GM23338 (cell line): ENCODE results near the gene MT1HL1. TPM values are rescaled to one million over a fixed set of nuclear protein-coding genes. Genes with fewer than 3 reads are reported as not detected.

Experiments
- ATAC-seq: fragments of 200-7000 bp; cut with Tn5 transposase; 3 replicates; pipeline ENCODE4 v1.9.1; 2020
- DNase-seq: peaks from one replicate; pipeline ENCODE4 v3.0.0-alpha.2; 2015; ENCODE audit warnings: low spot score
- H2AFZ ChIP-seq: fragments of 200-600 bp; sonication (generic); 2 replicates; pipeline ENCODE4 v1.8.0; 2016; ENCODE audit warnings: antibody characterized with exemption, mild to moderate bottlenecking, moderate library complexity
- H3F3A ChIP-seq: fragments of 200-600 bp; sonication (generic); replicated peaks from 2 replicates; pipeline ENCODE4 v1.8.0; 2017; ENCODE audit warnings: antibody characterized with exemption, mixed run types, low read depth
- H3K27ac ChIP-seq: fragments of 200-600 bp; sonication (generic); 2 replicates; pipeline ENCODE4 v1.6.1; 2016; ENCODE audit warnings: low read depth
- H3K27me3 ChIP-seq: fragments of 200-600 bp; sonication (generic); 2 replicates; pipeline ENCODE4 v1.8.0; 2016; ENCODE audit warnings: mild to moderate bottlenecking, mixed run types, moderate library complexity; ENCODE audit not compliant: insufficient read depth
- H3K36me3 ChIP-seq: fragments of 200-600 bp; sonication (generic); 2 replicates; pipeline ENCODE4 v1.8.0; 2016; ENCODE audit warnings: mild to moderate bottlenecking; ENCODE audit not compliant: insufficient read depth
- H3K4me1 ChIP-seq: fragments of 200-600 bp; sonication (generic); 2 replicates; pipeline ENCODE4 v1.8.0; 2016; ENCODE audit warnings: mild to moderate bottlenecking, moderate library complexity; ENCODE audit not compliant: insufficient read depth
- H3K4me2 ChIP-seq: fragments of 200-600 bp; sonication (generic); 2 replicates; pipeline ENCODE4 v1.7.1; 2017; ENCODE audit warnings: mixed run types
- H3K4me3 ChIP-seq: fragments of 200-600 bp; sonication (generic); 2 replicates; pipeline ENCODE4 v1.6.1; 2016; ENCODE audit warnings: mixed run types
- H3K79me2 ChIP-seq: fragments of 200-600 bp; sonication (generic); replicated peaks from 2 replicates; pipeline ENCODE4 v1.8.0; 2017; ENCODE audit warnings: mild to moderate bottlenecking; ENCODE audit not compliant: insufficient read depth
- H3K9me2 ChIP-seq: fragments of 200-600 bp; sonication (generic); 2 replicates; pipeline ENCODE4 v1.8.0; 2017; ENCODE audit not compliant: insufficient read depth
- H4K20me1 ChIP-seq: fragments of 200-600 bp; sonication (generic); replicated peaks from 2 replicates; pipeline ENCODE4 v1.8.0; 2017; ENCODE audit warnings: mild to moderate bottlenecking; ENCODE audit not compliant: insufficient read depth
- H3K27ac Mint-ChIP-seq: 2 replicates; pipeline ENCODE4 v1.8.0; 2020; ENCODE audit warnings: inconsistent platforms, mild to moderate bottlenecking, moderate library complexity, mixed read lengths
- H3K27me3 Mint-ChIP-seq: 3 replicates; pipeline ENCODE4 v1.8.0; 2022; ENCODE audit warnings: low read depth, mild to moderate bottlenecking, moderate library complexity, mixed read lengths, inconsistent platforms; ENCODE audit not compliant: insufficient read depth, poor library complexity
- H3K36me3 Mint-ChIP-seq: 3 replicates; pipeline ENCODE4 v1.8.0; 2021; ENCODE audit warnings: low read depth, mild to moderate bottlenecking, inconsistent platforms, moderate library complexity, mixed read lengths
- H3K4me1 Mint-ChIP-seq: 3 replicates; pipeline ENCODE4 v1.8.0; 2020; ENCODE audit warnings: mild to moderate bottlenecking, inconsistent platforms, mixed read lengths
- H3K4me3 Mint-ChIP-seq: 3 replicates; pipeline ENCODE4 v1.8.0; 2021; ENCODE audit warnings: moderate library complexity, mild to moderate bottlenecking, inconsistent platforms, mixed read lengths
- H3K9me3 Mint-ChIP-seq: 3 replicates; pipeline ENCODE4 v1.8.0; 2020; ENCODE audit warnings: moderate library complexity, mild to moderate bottlenecking, inconsistent platforms, mixed read lengths
- CREB1 ChIP-seq: fragments of 250-450 bp; sonication (Bioruptor Pico); IDR thresholded peaks from 2 replicates; pipeline ENCODE4 v1.5.0; 2020; ENCODE audit warnings: low read depth, mild to moderate bottlenecking, moderate library complexity
- CTCF ChIP-seq, 2 experiments: fragments of 200-600 bp in 1 of 2; sonication (generic) in 1 of 2; conservative IDR thresholded peaks; 2 replicates each; pipeline versions ENCODE4 v1.5.1 to v1.6.1; 2016 to 2017; ENCODE audit warnings: antibody characterized with exemption in 2 of 2, low read depth in 2 of 2, mild to moderate bottlenecking in 2 of 2, moderate library complexity in 1 of 2
- EZH2phosphoT487 ChIP-seq: fragments of 200-600 bp; sonication (generic); IDR thresholded peaks from one replicate; pipeline ENCODE4 v1.8.1; 2018; ENCODE audit warnings: antibody characterized with exemption; ENCODE audit not compliant: unreplicated experiment
- JUNB ChIP-seq: IDR thresholded peaks from one replicate; pipeline ENCODE4 v1.6.1; 2016; ENCODE audit warnings: antibody characterized with exemption; ENCODE audit not compliant: unreplicated experiment
- NANOG ChIP-seq: IDR thresholded peaks from 2 replicates; pipeline ENCODE4 v1.6.1; 2016; ENCODE audit warnings: antibody characterized with exemption, borderline replicate concordance
- STAT1 ChIP-seq: IDR thresholded peaks from one replicate; pipeline ENCODE4 v1.6.1; 2016; ENCODE audit warnings: antibody characterized with exemption; ENCODE audit not compliant: unreplicated experiment
- ZNF114 ChIP-seq: fragments of 250-450 bp; sonication (Bioruptor Pico); IDR thresholded peaks from 2 replicates; pipeline ENCODE4 v1.5.0; 2020; ENCODE audit warnings: mild to moderate bottlenecking, moderate library complexity
- ZNF462 ChIP-seq: fragments of 250-450 bp; sonication (Bioruptor Pico); IDR thresholded peaks from 2 replicates; pipeline ENCODE4 v1.5.0; 2020; ENCODE audit warnings: mild to moderate bottlenecking, moderate library complexity
- polyA plus RNA-seq: library from polyadenylated mRNA; unstranded; fragments of >200 nt; fragmentation: Nextera tagmentation; extraction: Ambion mirVana; gene quantifications from 2 replicates; pipeline ENCODE4 v1.2.1, GENCODE V29; 2016
- total RNA-seq: library from RNA; depleted of rRNA; stranded (reverse); fragments of >200 nt; shearing (Covaris generic); gene quantifications from 2 replicates; pipeline ENCODE4 v1.2.3, GENCODE V29; 2014

The MT1HL1 gene
- total and polyA plus RNA-seq, 2 experiments from 2014 or later: not detected

- Histone ChIP-seq H3K79me2 (peaks cover 71% of the 10 kb centered on the region), H2AFZ (no peak overlapping the region), H3K36me3 (no peaks in the 10 kb centered on the region), H3K4me2 (peak overlapping the region; percentile 91), H3K27ac (peak overlapping the region; percentile 4; the same call in 1 of the 2 replicates), H4K20me1 (no peaks in the 10 kb centered on the region), H3K4me3 (peak overlapping the region; percentile 70), H3K27me3 (peaks cover 38% of the 10 kb centered on the region), H3K9me2 (peaks cover 8% of the 10 kb centered on the region; the same call in 1 of the 2 replicates), H3K4me1 (peaks cover 58% of the 10 kb centered on the region), H3F3A (peaks cover 5% of the 10 kb centered on the region; the same call in 1 of the 2 replicates)
- Mint-ChIP-seq H3K36me3 (peaks cover 5% of the 10 kb centered on the region; the same call in 1 of the 3 replicates), H3K4me1 (peaks cover 32% of the 10 kb centered on the region), H3K9me3 (no peaks in the 10 kb centered on the region; the same call in 1 of the 3 replicates), H3K27ac (no peak overlapping the region), H3K4me3 (peak overlapping the region; percentile 69), H3K27me3 (peaks cover 29% of the 10 kb centered on the region)
- peak; percentile 5; the same call in 1 of the 3 replicates for ATAC-seq
- peak; percentile 52 to 56 for TF ChIP-seq CTCF (conservative IDR thresholded peaks at IDR 0.05; ENCODE audit: low read depth in 2 of 2)
- 0 out of 2 replicates have a peak, but pooled peaks have one; percentile 17 for TF ChIP-seq CREB1 (CRISPR knock-in tag)
- TF ChIP-seq ZNF114 (CRISPR knock-in tag): no peak
- 0 out of 2 replicates have a peak, but pooled peaks have one; percentile 43 for TF ChIP-seq NANOG
- TF ChIP-seq STAT1: no peak
- no peak for TF ChIP-seq EZH2phosphoT487
- peak; percentile 85 for DNase-seq
These were observed 41.2 kb upstream of the MT1HL1 start for GRCh38 chr1:237045278-237046016.

- no peaks in the 10 kb centered on the region for H4K20me1 ChIP-seq
- H3K27ac Mint-ChIP-seq: no peak overlapping the region
- no peaks in the 10 kb centered on the region for H3K36me3 ChIP-seq
- ATAC-seq (0 out of 3 replicates have a peak, but pooled peaks have one; percentile 4), DNase-seq (peak; percentile 51)
- H3K27me3 ChIP-seq: peaks cover 48% of the 10 kb centered on the region
- H3K27ac ChIP-seq: no peak overlapping the region
- peak overlapping the region; percentile 82 for H3K4me3 Mint-ChIP-seq
- peaks cover 48% of the 10 kb centered on the region for H3K4me1 ChIP-seq
- peak overlapping the region; percentile 91 for H3K4me2 ChIP-seq
- H3K4me3 ChIP-seq: peak overlapping the region; percentile 70
- no peak overlapping the region for H2AFZ ChIP-seq
- H3K36me3 Mint-ChIP-seq: peaks cover 5% of the 10 kb centered on the region; the same call in 1 of the 3 replicates
- H3K4me1 Mint-ChIP-seq: peaks cover 26% of the 10 kb centered on the region
- peaks cover 57% of the 10 kb centered on the region for H3K79me2 ChIP-seq
- peaks cover 5% of the 10 kb centered on the region; the same call in 1 of the 2 replicates for H3F3A ChIP-seq
- no peaks in the 10 kb centered on the region; the same call in 1 of the 3 replicates for H3K9me3 Mint-ChIP-seq
- 0 out of 2 replicates have a peak, but pooled peaks cover 4% of the 10 kb centered on the region for H3K9me2 ChIP-seq
- H3K27me3 Mint-ChIP-seq: peaks cover 29% of the 10 kb centered on the region
- TF ChIP-seq CREB1 (CRISPR knock-in tag): no peak
- no peak for TF ChIP-seq ZNF462 (CRISPR knock-in tag)
- TF ChIP-seq EZH2phosphoT487: no peak
- TF ChIP-seq JUNB: no peak
These were observed 39.8 kb upstream of the MT1HL1 start for GRCh38 chr1:237043846-237044636.
